Measurements from ENCODE around the gene RPS19BP1. TPM values are rescaled to one million over a fixed set of nuclear protein-coding genes. Genes with fewer than 3 reads are reported as not detected.

RPS19BP1 gene
- total and polyA plus RNA-seq, 7 experiments from 2014 or later = 35.2 to 162 (median 61.8) TPM

DNA sequence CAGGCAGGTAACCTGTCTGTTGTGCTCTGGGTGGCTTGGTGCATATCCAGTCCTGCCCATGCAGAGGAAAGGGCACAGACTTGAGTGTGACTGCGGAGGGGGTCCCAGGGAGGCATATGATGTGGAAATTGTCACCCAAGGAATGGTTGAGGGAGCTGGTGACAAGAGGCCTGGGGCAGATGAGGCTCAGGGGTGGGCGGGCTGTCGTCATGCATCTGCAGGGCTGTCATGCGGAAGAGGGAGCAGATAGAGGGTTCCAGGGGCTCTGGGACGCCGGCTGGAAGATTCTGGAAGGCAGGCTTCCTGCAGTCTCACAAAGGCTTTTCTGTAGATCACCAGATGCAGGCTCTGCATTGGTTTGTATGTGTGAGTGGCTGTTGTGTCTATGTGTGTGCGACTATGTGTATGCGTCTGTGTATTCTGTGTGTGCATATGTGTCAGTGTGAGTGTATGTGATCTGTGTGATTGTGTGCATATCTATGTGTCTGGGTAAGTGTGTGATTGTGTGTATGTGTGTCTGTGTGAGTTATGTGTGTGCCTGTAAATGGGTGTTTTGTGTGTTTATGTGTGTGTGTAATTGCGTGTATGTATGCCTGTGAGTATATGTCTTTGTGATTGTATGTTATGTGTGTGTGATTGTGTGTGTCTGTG is 30.4 kb upstream of the RPS19BP1 start:
- Mint-ChIP-seq H3K4me3 (no peak overlapping the region), H3K9me3 (peaks cover 0 to 9% (median 0%) of the 10 kb centered on the region in 11 donors), H3K27ac (no peak overlapping the region), H3K27me3 (peaks cover 0 to 20% (median 0%) of the 10 kb centered on the region in 5 donors), H3K36me3 (peaks cover 0 to 8% (median 0%) of the 10 kb centered on the region in 5 donors), H3K4me1 (peaks cover 10 to 22% (median 20%) of the 10 kb centered on the region in 7 donors)
- Histone ChIP-seq H3K27ac (ENCODE audit: low read depth, low read length) (no peak overlapping the region), H3K4me3 (ENCODE audit: low read length) (no peak overlapping the region), H3K9me3 (ENCODE audit: control insufficient read depth in 2 of 3, low read length in 3 of 3) (no peaks in the 10 kb centered on the region), H3K36me3 (ENCODE audit: control insufficient read depth in 2 of 3, insufficient read depth in 3 of 3, low read length in 3 of 3) (no peaks in the 10 kb centered on the region), H3K4me1 (ENCODE audit: control insufficient read depth in 2 of 2, insufficient read depth in 2 of 2, low read length in 2 of 2) (peaks cover 10 to 15% of the 10 kb centered on the region in 2 donors), H3K27me3 (ENCODE audit: control insufficient read depth in 2 of 2, insufficient read depth in 2 of 2, low read length in 2 of 2) (peaks cover 0 to 6% of the 10 kb centered on the region in 2 donors)
- no peak for ATAC-seq
- CTCF ChIA-PET = interaction anchor here (1.2 kb wide), 1 partner anchor 462 kb away, joined by 5 read pairs; no protein-coding TSS in a partner anchor
- DNase-seq = no peak
- intact Hi-C loops (cut with micrococcal nuclease) = loop anchor here in 1 of 2 donors (5.0 kb wide), 1 partner anchor 459 kb away; no protein-coding TSS in a partner anchor
- POLR2A ChIA-PET = no interaction called here

DNA sequence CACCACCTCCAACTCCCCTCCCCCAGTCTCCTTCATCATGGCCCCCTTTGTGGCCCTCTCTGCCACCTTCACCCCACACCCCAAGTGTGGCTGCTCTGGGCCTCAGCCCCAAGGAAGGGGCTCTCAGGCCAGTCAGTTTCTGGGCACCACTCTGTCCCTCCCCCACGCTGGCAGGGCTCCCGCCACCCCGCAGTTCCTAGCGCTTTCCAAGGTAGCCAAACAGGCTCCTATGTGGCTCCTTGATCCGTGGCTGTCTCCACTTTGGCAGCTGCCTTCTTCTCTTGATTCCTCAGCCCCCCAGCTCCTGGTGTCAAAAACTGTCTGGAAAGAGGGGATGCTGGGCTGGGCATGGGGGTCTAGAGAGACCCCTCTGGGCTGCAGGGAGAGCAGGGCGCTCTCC is 27.6 kb upstream of the RPS19BP1 start:
- Mint-ChIP-seq H3K27ac (no peak overlapping the region), H3K36me3 (peaks cover 0 to 1% (median 0%) of the 10 kb centered on the region in 5 donors), H3K4me1 (peaks cover 5 to 15% (median 6%) of the 10 kb centered on the region in 7 donors), H3K4me3 (peak overlapping the region in 1 of 10 donors; percentile 29), H3K9me3 (no peaks in the 10 kb centered on the region), H3K27me3 (peaks cover 15 to 42% (median 19%) of the 10 kb centered on the region in 5 donors)
- ChIA-PET POLR2A (no interaction called here), CTCF (interaction anchor here (1.5 to 2.2 kb wide), 2 partner anchors 382 to 464 kb away, joined by 7 to 12 read pairs; no protein-coding TSS in a partner anchor)
- no peaks in the 10 kb centered on the region for H3K9me3 ChIP-seq (ENCODE audit: control insufficient read depth in 2 of 3, low read length in 3 of 3)
- DNase-seq (no peak), ATAC-seq (no peak)
- H3K27ac ChIP-seq (ENCODE audit: low read depth, low read length) = no peak overlapping the region
- H3K36me3 ChIP-seq (ENCODE audit: control insufficient read depth in 2 of 3, insufficient read depth in 3 of 3, low read length in 3 of 3) = no peaks in the 10 kb centered on the region
- peaks cover 0 to 8% of the 10 kb centered on the region in 2 donors for H3K27me3 ChIP-seq (ENCODE audit: control insufficient read depth in 2 of 2, insufficient read depth in 2 of 2, low read length in 2 of 2)
- intact Hi-C loops (cut with micrococcal nuclease) = loop anchor here in 1 of 2 donors (5.0 kb wide), 1 partner anchor 462 kb away; no protein-coding TSS in a partner anchor
- H3K4me3 ChIP-seq (ENCODE audit: low read length) = no peak overlapping the region
- no peaks in the 10 kb centered on the region for H3K4me1 ChIP-seq (ENCODE audit: control insufficient read depth in 2 of 2, insufficient read depth in 2 of 2, low read length in 2 of 2)

DNA sequence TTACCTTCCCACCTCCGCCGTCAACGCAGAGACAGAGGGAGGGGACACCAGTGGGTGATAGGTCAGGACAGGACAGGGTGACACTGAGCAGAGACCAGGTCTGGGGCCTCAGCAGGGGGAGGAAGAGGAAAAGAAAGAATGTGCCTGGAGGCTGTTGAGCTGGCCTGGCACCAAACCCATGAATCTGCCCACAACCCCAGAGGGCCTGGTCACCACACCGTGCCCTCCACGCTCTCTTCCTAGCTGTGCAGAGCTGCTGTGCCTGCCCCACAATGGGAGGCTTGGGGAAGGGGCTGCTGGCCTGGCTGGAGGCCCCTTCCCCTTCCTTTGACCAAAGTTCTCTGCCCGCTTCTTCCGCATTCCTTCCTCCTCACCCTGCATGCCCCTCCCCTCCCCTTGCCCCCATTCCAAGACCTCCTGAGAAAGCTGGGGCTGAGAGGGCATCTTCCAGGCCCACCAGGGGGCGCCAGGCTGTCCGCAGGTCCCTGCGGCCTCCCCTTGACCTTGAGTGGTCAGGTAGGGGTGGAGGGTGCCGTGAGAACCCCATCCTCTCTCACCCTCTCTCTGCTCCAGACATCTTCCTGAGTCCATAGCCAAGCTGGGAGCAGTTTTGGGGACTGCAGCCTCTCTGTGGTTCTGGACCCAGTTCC is 27.0 kb upstream of the RPS19BP1 start:
- no peak for DNase-seq
- no peaks in the 10 kb centered on the region for H3K9me3 Mint-ChIP-seq
- ChIA-PET POLR2A (no interaction called here), CTCF (interaction anchor here (1.5 to 2.2 kb wide), 2 partner anchors 383 to 465 kb away, joined by 7 to 12 read pairs; no protein-coding TSS in a partner anchor)
- H3K4me3 ChIP-seq (ENCODE audit: low read length) = no peak overlapping the region
- intact Hi-C loops (cut with micrococcal nuclease) = loop anchor here in 1 of 2 donors (5.0 kb wide), 1 partner anchor 463 kb away; no protein-coding TSS in a partner anchor
- no peaks in the 10 kb centered on the region for H3K9me3 ChIP-seq (ENCODE audit: control insufficient read depth in 2 of 3, low read length in 3 of 3)
- no peaks in the 10 kb centered on the region for H3K4me1 ChIP-seq (ENCODE audit: control insufficient read depth in 2 of 2, insufficient read depth in 2 of 2, low read length in 2 of 2)
- H3K36me3 ChIP-seq (ENCODE audit: control insufficient read depth in 2 of 3, insufficient read depth in 3 of 3, low read length in 3 of 3) = no peaks in the 10 kb centered on the region
- peaks cover 0 to 1% (median 0%) of the 10 kb centered on the region in 5 donors for H3K36me3 Mint-ChIP-seq
- H3K27me3 Mint-ChIP-seq = peaks cover 15 to 44% (median 19%) of the 10 kb centered on the region in 5 donors
- H3K4me1 Mint-ChIP-seq = peaks cover 5 to 15% (median 6%) of the 10 kb centered on the region in 7 donors
- no peak for ATAC-seq
- H3K4me3 Mint-ChIP-seq = peak overlapping the region in 1 of 10 donors; percentile 77
- no peak overlapping the region for H3K27ac ChIP-seq (ENCODE audit: low read depth, low read length)
- H3K27ac Mint-ChIP-seq = no peak overlapping the region
- H3K27me3 ChIP-seq (ENCODE audit: control insufficient read depth in 2 of 2, insufficient read depth in 2 of 2, low read length in 2 of 2) = peaks cover 0 to 8% of the 10 kb centered on the region in 2 donors

DNA sequence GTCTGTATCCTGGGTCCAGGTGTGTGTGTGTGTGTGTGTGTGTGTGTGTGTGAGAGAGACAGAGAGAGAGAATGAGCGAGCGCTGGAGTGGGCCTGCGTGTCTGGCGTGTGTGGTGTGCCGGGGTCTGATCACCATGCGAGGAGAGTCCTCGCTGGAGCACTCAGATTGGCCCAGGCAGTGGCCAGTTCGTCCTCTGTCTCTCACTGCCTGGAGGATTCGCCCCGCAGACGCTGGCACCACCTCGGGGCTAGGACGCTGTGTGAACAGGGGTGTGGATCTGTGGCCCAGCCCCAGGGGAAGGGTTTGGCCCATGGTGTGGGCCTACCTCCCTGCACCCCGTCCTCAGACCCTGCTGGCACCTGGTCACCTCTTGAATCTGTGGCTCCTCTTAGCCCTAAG is 26.4 kb upstream of the RPS19BP1 start:
- Histone ChIP-seq H3K27me3 (ENCODE audit: control insufficient read depth in 2 of 2, insufficient read depth in 2 of 2, low read length in 2 of 2) (peaks cover 0 to 8% of the 10 kb centered on the region in 2 donors), H3K27ac (ENCODE audit: low read depth, low read length) (no peak overlapping the region), H3K4me3 (ENCODE audit: low read length) (no peak overlapping the region), H3K4me1 (ENCODE audit: control insufficient read depth in 2 of 2, insufficient read depth in 2 of 2, low read length in 2 of 2) (no peaks in the 10 kb centered on the region), H3K36me3 (ENCODE audit: control insufficient read depth in 2 of 3, insufficient read depth in 3 of 3, low read length in 3 of 3) (no peaks in the 10 kb centered on the region), H3K9me3 (ENCODE audit: control insufficient read depth in 2 of 3, low read length in 3 of 3) (no peaks in the 10 kb centered on the region)
- H3K9me3 Mint-ChIP-seq = no peaks in the 10 kb centered on the region
- DNase-seq (no peak), ATAC-seq (no peak)
- H3K27ac Mint-ChIP-seq = peak overlapping the region in 3 of 9 donors; percentile 29 to 52 (median 47)
- H3K4me3 Mint-ChIP-seq = peak overlapping the region in 7 of 10 donors; percentile 20 to 81 (median 63)
- H3K4me1 Mint-ChIP-seq = peaks cover 5 to 15% (median 6%) of the 10 kb centered on the region in 7 donors
- peaks cover 0 to 1% (median 0%) of the 10 kb centered on the region in 5 donors for H3K36me3 Mint-ChIP-seq
- ChIA-PET POLR2A (no interaction called here), CTCF (interaction anchor here (1.0 to 2.2 kb wide), 3 partner anchors 383 to 789 kb away, joined by 3 to 12 read pairs (median 7); no protein-coding TSS in a partner anchor)
- peaks cover 15 to 49% (median 19%) of the 10 kb centered on the region in 5 donors for H3K27me3 Mint-ChIP-seq
- intact Hi-C loops (cut with micrococcal nuclease) = no loop called here

DNA sequence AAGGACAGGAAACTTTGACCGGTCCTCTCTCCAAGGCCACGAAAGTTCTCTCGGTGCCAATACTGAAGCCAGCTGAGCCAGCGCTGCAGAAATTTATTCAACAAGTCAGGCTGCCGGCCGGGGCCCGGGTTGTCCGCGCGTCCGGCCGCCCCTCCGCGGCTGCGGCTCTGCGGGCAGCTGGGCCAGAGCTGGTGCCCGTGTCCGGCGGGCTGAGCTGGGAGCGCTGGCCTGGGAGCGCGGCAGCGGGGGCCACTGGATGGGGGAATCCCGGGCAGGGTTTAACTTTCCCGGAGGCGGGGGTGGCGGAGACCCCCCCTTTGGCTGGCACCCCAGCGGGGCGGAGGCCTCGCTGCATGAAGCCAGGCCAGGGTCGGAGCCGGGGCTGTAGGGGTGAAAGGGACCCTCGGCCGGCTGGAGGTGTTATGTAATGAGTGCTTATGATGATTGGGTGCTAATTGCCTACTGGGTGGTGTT is 25.7 kb upstream of the RPS19BP1 start:
- POLR2A ChIA-PET = interaction anchor here (1.6 kb wide), 1 partner anchor 486 kb away, joined by 3 read pairs; no protein-coding TSS in a partner anchor
- peak overlapping the region in 2 of 9 donors; percentile 29 to 47 for H3K27ac Mint-ChIP-seq

More for the DNA sequence above, 25.7 kb upstream of the RPS19BP1 start:
- no peaks in the 10 kb centered on the region for H3K4me1 ChIP-seq (ENCODE audit: control insufficient read depth in 2 of 2, insufficient read depth in 2 of 2, low read length in 2 of 2)
- H3K9me3 ChIP-seq (ENCODE audit: control insufficient read depth in 2 of 3, low read length in 3 of 3) = no peaks in the 10 kb centered on the region
- DNase-seq (no peak), ATAC-seq (no peak)
- H3K4me3 Mint-ChIP-seq = peak overlapping the region; percentile 38 to 86 (median 70)
- no peak overlapping the region for H3K4me3 ChIP-seq (ENCODE audit: low read length)
- CTCF ChIA-PET = interaction anchor here (1.0 to 2.2 kb wide), 3 partner anchors 384 to 790 kb away, joined by 3 to 12 read pairs (median 7); no protein-coding TSS in a partner anchor
- H3K27me3 Mint-ChIP-seq = peaks cover 15 to 50% (median 19%) of the 10 kb centered on the region in 5 donors
- H3K27me3 ChIP-seq (ENCODE audit: control insufficient read depth in 2 of 2, insufficient read depth in 2 of 2, low read length in 2 of 2) = peaks cover 0 to 8% of the 10 kb centered on the region in 2 donors
- H3K36me3 ChIP-seq (ENCODE audit: control insufficient read depth in 2 of 3, insufficient read depth in 3 of 3, low read length in 3 of 3) = no peaks in the 10 kb centered on the region
- peaks cover 5 to 15% (median 6%) of the 10 kb centered on the region in 7 donors for H3K4me1 Mint-ChIP-seq
- H3K36me3 Mint-ChIP-seq = peaks cover 0 to 1% (median 0%) of the 10 kb centered on the region in 5 donors
- intact Hi-C loops (cut with micrococcal nuclease) = no loop called here
- no peak overlapping the region for H3K27ac ChIP-seq (ENCODE audit: low read depth, low read length)
- H3K9me3 Mint-ChIP-seq = no peaks in the 10 kb centered on the region
